HepG2 (cell line): Measurements from ENCODE around the gene TBC1D16.

ENCODE experiments used
- ARID3A ChIP-seq: IDR thresholded peaks from 2 replicates; pipeline ENCODE4 v1.6.1; 2012; ENCODE audit warnings: low read depth, low read length, improper control_type of control experiment
- ELF4 ChIP-seq: sonication (generic); formaldehyde crosslinking; IDR thresholded peaks from 2 replicates; pipeline ENCODE4 v1.5.0; 2020; ENCODE audit warnings: missing genetic modification reagents, mild to moderate bottlenecking, moderate library complexity, borderline replicate concordance
- FOXM1 ChIP-seq: sonication (generic); formaldehyde crosslinking; IDR thresholded peaks from 2 replicates; pipeline ENCODE4 v1.5.0; 2020; ENCODE audit warnings: missing genetic modification reagents
- MLX ChIP-seq: IDR thresholded peaks from 2 replicates; pipeline ENCODE4 v1.6.1; 2016
- ZSCAN21 ChIP-seq: sonication (generic); formaldehyde crosslinking; IDR thresholded peaks from 2 replicates; pipeline ENCODE4 v1.8.0; 2022; ENCODE audit warnings: mild to moderate bottlenecking, missing genetic modification reagents, moderate library complexity, borderline replicate concordance
- TF ChIP-seq, protein P1 (sequence below): sonication (generic); formaldehyde crosslinking; conservative IDR thresholded peaks from 2 replicates; pipeline ENCODE4 v1.4.0; 2020; ENCODE audit warnings: missing genetic modification reagents

DNA sequence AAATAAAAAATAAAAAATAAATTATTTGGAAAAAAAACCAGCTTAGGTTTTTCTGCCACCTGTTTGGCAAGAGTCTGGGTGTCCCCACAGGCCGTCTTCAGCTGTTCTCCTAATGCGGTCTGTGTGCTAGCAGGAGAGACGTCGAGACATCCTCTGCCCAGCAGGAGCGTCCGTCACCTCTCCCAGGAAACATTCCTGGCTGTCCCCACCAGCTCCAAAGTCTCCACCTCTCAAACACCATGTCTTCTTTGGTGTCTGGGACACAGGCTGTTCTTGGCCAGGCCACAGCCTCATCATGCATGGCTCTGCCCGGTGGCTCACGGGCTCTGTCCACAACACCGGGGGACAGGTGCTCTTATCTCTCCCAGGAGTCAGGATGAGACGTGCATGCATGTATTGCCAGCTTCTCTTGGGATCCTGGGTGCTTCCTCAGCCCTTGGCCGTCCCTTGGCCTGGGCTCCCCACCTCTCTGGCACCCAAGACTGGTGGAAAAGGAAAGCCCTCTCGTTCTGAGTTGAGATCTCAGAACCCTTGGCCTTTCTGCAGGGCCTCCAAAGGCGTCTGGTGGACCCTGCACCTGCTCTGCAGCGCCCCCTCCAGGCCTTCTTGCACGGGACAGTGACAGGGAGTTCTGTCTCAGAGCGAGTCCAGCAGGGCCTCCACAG, 111.6 kb downstream of the TBC1D16 start:
- TF ChIP-seq ARID3A, result no peak
- no peak for TF ChIP-seq FOXM1 (CRISPR knock-in tag)
- TF ChIP-seq ZSCAN21 (CRISPR knock-in tag), result no peak
- no peak for TF ChIP-seq MLX (CRISPR knock-in tag)
- TF ChIP-seq, protein P1, sequence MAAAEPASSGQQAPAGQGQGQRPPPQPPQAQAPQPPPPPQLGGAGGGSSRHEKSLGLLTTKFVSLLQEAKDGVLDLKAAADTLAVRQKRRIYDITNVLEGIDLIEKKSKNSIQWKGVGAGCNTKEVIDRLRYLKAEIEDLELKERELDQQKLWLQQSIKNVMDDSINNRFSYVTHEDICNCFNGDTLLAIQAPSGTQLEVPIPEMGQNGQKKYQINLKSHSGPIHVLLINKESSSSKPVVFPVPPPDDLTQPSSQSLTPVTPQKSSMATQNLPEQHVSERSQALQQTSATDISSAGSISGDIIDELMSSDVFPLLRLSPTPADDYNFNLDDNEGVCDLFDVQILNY (CRISPR knock-in tag), result no peak
- no peak for TF ChIP-seq ELF4
